GM11168 (cell line): ENCODE measurements around the gene HNRNPDL.
"Not testable (repeated sequence)": the region's sequence is repeated elsewhere in the genome, so short reads cannot be mapped to it uniquely, and the experiment has no call there.

Experiments
- in situ Hi-C: fragments of 300-500 bp; cut with MboI; formaldehyde crosslinking; loops from one replicate; pipeline ENCODE4 v1.12.0; 2022; ENCODE audit warnings: low sequenced_read_pairs; ENCODE audit not compliant: unreplicated experiment

Gene HNRNPDL

GRCh38 chr4:82430193-82430963 lies at the start of gene HNRNPDL, which contains the start of gene ENOPH1:
Gene HNRNPDL, minus strand, starts transcription at chr4:82430462. Its CDS starts 772 bp downstream, at chr4:82429690.
Gene ENOPH1, plus strand, starts transcription at chr4:82430590. Its CDS starts 240 bp downstream, at chr4:82430830.
- in situ Hi-C loops = no loop called here

DNA sequence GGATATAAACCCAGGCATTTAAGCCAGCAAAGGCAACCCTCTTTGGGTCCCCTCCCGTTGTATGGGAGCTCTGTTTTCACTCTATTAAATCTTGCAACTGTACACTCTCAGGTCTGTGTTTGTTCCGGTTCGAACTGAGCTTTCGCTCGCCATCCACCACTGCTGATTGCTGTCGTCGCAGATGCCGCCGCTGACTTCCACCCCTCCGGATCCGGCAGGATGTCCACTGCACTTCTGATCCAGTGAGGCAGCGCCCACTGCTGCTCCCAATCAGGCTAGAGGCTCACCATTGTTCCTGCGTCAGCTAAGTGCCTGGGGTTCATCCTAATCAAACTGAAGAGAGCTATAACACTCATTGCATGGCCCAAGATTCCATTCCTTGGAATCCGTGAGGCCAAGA lies 49.3 kb upstream of the HNRNPDL start:
- in situ Hi-C loops = no loop called here

- in situ Hi-C loops = not testable (repeated sequence)
Observed at GRCh38 chr4:82477469-82477868, 47.2 kb upstream of the HNRNPDL start.

DNA sequence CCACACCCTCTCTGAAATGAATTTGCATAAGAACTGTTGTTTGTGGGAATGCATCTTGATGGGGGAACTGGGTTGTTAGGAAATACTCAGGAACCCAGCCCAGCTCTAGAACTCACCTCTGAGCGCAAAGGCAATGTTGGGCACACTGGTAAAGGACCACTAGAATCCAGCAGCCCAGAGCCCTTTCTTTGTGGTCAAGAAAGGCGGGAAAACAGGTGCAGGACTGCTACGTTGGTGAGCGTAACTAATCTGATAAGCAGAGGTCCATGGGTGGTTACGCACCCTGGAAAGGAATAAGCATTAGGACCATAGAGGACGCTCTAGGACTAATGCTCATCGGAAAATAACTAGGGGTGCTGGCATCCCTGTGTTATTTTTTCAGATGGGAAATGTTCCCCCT lies 45.7 kb upstream of the HNRNPDL start:
- in situ Hi-C loops = not testable (repeated sequence)

GRCh38 chr4:82473621-82474164 lies 43.4 kb upstream of the HNRNPDL start:
- in situ Hi-C loops = no loop called here

DNA sequence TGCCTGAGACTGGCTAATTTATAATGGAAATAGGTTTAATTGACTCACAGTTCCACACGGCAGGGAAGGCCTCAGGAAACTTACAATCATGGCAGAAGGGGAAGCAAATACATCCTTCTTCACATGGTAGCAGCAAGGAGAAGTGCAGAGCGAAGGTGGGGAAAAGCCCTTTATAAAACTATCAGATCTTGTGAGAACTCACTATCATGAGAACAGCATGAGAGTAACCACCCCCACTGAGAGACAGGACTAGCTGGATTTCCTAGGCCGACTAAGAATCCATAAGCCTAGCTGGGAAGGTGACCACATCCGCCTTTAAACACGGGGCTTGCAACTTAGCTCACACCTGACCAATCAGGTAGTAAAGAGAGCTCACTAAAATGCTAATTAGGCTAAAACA lies 42.8 kb upstream of the HNRNPDL start:
- in situ Hi-C loops = not testable (repeated sequence)

DNA sequence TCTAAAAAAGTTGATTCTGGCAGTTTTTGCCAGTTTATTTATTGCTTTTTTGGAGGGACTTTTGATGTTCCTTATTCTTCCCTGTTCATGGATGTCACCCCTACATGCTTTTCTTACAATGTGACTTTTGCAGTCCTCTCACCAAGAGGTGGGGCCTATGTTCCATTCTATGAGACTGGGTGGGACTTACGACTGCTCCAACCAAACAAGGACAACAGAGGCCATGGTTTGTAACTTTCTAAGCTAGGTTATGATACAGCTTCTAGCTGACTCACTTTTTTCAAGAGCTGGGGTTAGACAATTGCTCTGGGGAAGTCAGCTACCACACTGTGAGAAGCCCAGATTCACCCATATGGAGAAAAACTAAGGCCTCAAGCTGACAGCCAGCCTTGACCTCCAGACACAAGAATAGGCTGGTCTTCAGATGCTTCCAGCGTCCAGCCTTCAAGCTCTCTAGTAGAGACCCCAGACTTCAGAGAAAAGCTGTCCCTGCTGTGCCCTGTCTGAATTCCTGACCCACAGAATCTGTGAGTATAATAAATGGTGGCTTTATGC lies 39.6 kb upstream of the HNRNPDL start:
- in situ Hi-C loops = loop anchor here (10.0 kb wide), 1 partner anchor 265 kb away; no protein-coding TSS in a partner anchor

DNA sequence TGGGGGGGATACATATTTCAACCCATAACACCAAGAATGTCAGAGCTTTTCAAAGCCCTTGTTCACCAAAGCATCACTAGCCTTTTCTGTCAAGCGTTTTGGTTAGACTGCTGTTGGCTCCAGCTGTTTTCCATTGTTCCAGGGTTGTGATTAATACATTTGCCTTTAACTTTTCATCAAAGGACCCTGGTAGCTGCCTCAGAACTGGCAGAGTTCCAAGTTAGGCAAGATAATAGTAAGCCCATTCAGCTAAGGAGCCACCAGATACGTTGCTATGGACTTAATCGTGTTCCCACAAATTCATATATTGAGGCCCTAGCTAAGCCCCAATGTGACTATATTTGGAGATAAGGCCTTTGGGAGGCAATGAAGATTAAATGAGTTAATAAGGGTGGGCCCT lies 37.2 kb upstream of the HNRNPDL start:
- in situ Hi-C loops = loop anchor here (10.0 kb wide), 1 partner anchor 267 kb away; no protein-coding TSS in a partner anchor

DNA sequence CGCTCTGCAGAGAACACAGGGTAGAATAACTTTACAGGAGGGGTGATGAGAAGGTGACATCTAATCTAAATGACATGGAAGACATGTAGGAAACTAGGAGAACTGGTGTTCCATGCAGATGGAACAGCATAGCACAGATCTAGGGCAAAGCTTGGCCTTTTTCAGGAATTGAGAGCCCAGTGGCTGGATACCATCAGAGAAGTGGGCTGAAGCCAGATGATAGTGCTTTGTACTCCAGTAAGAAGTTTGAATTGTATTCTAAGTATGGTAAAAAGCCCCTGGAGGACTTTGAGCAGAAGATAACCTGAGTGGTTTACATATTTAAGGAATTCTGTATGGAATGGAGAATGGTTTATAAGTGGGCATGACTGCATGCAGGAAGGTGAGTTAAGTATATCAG lies 33.0 kb upstream of the HNRNPDL start:
- in situ Hi-C loops = loop anchor here (10.0 kb wide), 1 partner anchor 272 kb away; no protein-coding TSS in a partner anchor

GRCh38 chr4:82462415-82462831 lies 32.2 kb upstream of the HNRNPDL start:
- in situ Hi-C loops = loop anchor here (10.0 kb wide), 1 partner anchor 272 kb away; no protein-coding TSS in a partner anchor

- in situ Hi-C loops = loop anchor here (10.0 kb wide), 1 partner anchor 273 kb away; no protein-coding TSS in a partner anchor
Observed at GRCh38 chr4:82461710-82462109, 31.4 kb upstream of the HNRNPDL start.

DNA sequence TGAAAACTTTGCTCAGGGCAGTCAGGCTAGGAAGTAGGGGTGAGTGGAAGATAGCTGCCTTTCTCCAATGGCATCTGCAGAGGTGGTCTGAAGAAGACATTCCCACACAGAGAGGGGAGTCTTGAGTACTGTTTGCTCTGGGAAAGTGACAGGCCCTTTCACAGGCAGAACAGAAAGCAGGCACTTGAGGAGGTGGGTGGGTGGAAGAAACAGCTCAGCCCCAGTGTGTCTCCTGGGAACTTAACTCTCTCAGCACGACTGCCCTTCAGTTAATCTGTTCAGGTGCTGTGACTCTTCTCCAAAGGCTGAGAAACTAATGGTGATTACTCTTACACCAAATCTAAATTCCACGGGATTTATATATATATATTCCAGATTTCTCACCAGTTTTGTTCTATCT lies 28.5 kb upstream of the HNRNPDL start:
- in situ Hi-C loops = no loop called here

- in situ Hi-C loops = no loop called here
Observed at GRCh38 chr4:82457266-82457665, 27.0 kb upstream of the HNRNPDL start.

DNA sequence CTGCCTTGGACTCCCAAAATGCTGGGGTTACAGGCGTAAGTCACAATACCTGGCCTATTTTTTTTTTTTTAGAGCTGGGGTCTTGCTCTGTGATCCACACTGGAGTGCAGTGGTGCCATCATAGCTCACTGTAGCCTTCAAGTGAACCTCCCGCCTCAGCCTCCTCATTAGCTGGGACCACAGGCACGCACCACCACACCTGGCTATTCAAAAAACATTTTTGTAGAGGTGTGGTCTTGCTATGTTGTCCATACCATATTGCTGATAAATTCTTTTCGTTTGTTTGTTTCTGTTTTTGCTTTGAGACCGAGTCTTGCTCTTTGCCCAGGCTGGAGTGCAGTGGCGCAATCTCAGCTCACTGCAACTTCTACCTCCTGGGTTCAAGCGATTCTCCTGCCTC lies 21.8 kb upstream of the HNRNPDL start:
- in situ Hi-C loops = no loop called here

- in situ Hi-C loops = no loop called here
Observed at GRCh38 chr4:82450966-82451755, 20.9 kb upstream of the HNRNPDL start.

GRCh38 chr4:82447886-82448285 lies 17.6 kb upstream of the HNRNPDL start:
- in situ Hi-C loops = no loop called here

DNA sequence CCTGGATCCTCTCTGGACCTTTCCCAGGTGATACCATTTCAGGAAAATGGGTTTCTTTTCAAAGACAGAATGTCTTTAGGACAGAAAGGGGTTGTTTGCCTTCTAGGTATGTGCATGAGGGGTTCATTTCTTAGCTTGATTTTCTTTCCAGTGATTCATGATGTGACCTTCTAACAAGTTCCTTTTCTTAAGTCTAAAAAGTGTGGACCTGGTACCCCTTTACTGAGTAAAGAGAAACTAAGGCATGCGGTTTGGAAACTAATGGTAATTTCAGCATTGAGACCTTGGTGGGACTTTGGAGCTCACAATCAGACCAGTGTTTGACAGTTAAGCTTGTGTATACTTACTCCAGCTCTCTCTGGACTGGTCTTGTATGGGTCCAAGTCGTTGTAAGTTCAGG lies 8.8 kb upstream of the HNRNPDL start:
- in situ Hi-C loops = no loop called here

DNA sequence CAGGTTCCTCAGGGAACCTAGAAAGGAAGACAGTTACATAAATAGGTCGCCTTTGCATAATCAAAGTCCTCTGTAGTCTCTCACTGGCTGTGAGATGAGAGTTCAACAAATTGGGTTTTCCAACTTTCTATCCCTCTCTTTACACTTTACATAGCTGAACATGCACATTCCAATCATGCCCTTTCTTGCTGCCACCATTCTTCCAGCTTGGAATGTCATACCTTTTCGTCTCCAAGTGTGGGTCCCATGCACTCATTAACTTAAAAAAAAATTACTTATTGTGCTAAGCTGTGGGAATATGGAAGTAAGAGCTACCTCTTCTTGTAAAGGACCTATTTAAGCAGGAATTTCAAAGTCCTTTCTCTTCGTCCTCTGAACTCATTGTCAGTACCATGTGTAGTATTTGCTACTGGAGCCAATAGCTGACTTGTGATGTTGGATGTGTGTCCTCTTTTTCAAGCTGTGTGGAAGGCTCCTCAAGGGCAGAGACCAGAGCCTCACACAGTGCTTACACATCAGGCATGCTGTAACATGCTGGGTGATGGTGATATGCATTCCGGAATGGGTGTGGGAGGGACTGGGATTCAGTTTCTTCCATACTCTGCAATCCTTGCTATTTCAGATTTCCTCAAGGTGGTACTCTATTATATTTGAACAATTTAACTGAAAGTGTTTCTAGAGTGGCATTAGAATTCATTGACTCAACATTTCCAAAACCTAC lies 7.2 kb upstream of the HNRNPDL start:
- in situ Hi-C loops = no loop called here

GRCh38 chr4:82436780-82437179 lies 6.5 kb upstream of the HNRNPDL start:
- in situ Hi-C loops = no loop called here

DNA sequence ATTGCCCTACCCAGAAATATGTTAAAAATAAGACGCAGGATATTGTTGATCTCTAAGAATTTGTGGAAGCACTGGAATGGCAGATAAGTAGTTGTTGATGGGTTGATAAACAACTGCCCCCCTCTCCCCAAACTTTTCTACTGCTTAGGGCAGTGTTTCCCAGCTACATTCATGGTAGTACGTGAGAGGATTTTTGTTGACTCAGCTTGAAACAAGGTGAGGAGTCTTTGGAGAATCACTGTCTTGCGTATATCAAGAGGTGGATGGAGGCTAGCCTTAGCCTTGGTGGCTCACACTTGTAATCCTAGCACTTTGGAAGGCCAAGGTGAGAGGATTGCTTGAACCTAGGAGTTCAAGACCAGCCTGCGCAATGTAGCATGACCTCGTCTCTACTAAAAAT lies 5.9 kb upstream of the HNRNPDL start:
- in situ Hi-C loops = no loop called here
